ENCODE measurements around the gene GATA1.
"Not testable (repeated sequence)": the region's sequence is repeated elsewhere in the genome, so short reads cannot be mapped to it uniquely, and the experiment has no call there.

The GATA1 gene

GRCh38 chrX:48814722-48815121 is 28.3 kb downstream of the GATA1 start:
- DNase-seq (ENCODE audit: low read depth in 2 of 2) = no peak

GRCh38 chrX:48815266-48815665 is 28.9 kb downstream of the GATA1 start:
- no peak for DNase-seq (ENCODE audit: low read depth in 2 of 2)

- DNase-seq (ENCODE audit: low read depth in 2 of 2) = no peak
Observed at GRCh38 chrX:48816014-48816810, 29.8 kb downstream of the GATA1 start.

GRCh38 chrX:48818098-48818497 is 31.7 kb downstream of the GATA1 start:
- DNase-seq (ENCODE audit: low read depth in 2 of 2) = no peak

- DNase-seq (ENCODE audit: low read depth in 2 of 2) = no peak
Observed at GRCh38 chrX:48818866-48819265, 32.5 kb downstream of the GATA1 start.

GRCh38 chrX:48819394-48819793 is 33.0 kb downstream of the GATA1 start:
- not testable (repeated sequence) for DNase-seq (ENCODE audit: low read depth in 2 of 2)

- DNase-seq (ENCODE audit: low read depth in 2 of 2) = no peak
Observed at GRCh38 chrX:48823053-48823452, 36.7 kb downstream of the GATA1 start.

GRCh38 chrX:48824066-48824465 is 37.7 kb downstream of the GATA1 start:
- DNase-seq (ENCODE audit: low read depth in 2 of 2) = no peak

GRCh38 chrX:48826135-48826875 is 39.9 kb downstream of the GATA1 start, which contains the start of gene ERAS:
ERAS (plus strand) TSS chrX:48826513; CDS start chrX:48829124, 2,611 bp downstream.
- DNase-seq (ENCODE audit: low read depth in 2 of 2) = no peak

GRCh38 chrX:48826876-48827653 is 40.7 kb downstream of the GATA1 start:
- DNase-seq (ENCODE audit: low read depth in 2 of 2) = no peak

GRCh38 chrX:48827654-48827968 is 41.2 kb downstream of the GATA1 start:
- no peak for DNase-seq (ENCODE audit: low read depth in 2 of 2)

- DNase-seq (ENCODE audit: low read depth in 2 of 2) = no peak
Observed at GRCh38 chrX:48829016-48829735, 42.8 kb downstream of the GATA1 start.

- no peak for DNase-seq (ENCODE audit: low read depth in 2 of 2)
Observed at GRCh38 chrX:48831136-48831908, 44.9 kb downstream of the GATA1 start.

- no peak for DNase-seq (ENCODE audit: low read depth in 2 of 2)
Observed at GRCh38 chrX:48831909-48832291, 45.5 kb downstream of the GATA1 start.

- no peak for DNase-seq (ENCODE audit: low read depth in 2 of 2)
Observed at GRCh38 chrX:48833542-48834138, 47.2 kb downstream of the GATA1 start.

- DNase-seq (ENCODE audit: low read depth in 2 of 2) = no peak
Observed at GRCh38 chrX:48834383-48834709, 48.0 kb downstream of the GATA1 start.

GRCh38 chrX:48835524-48836329 is 49.3 kb downstream of the GATA1 start, which contains the start of gene PCSK1N:
PCSK1N (minus strand) TSS chrX:48835610; CDS start chrX:48835532, 78 bp downstream.
- DNase-seq (ENCODE audit: low read depth in 2 of 2) = no peak

GRCh38 chrX:48839686-48840085 is 53.3 kb downstream of the GATA1 start:
- DNase-seq (ENCODE audit: low read depth in 2 of 2) = no peak

Data from activated CD4-positive, alpha-beta T cell treated with anti-CD3 and anti-CD28 coated beads for 24 hours (primary cell).